Right forelimb (tissue), 1 donor: ENCODE measurements around the gene SCAF4.

Source experiments
- DNase-seq: peaks from one replicate; pipeline ENCODE4 v3.0.0-alpha.2; 2018

Gene SCAF4

DNA sequence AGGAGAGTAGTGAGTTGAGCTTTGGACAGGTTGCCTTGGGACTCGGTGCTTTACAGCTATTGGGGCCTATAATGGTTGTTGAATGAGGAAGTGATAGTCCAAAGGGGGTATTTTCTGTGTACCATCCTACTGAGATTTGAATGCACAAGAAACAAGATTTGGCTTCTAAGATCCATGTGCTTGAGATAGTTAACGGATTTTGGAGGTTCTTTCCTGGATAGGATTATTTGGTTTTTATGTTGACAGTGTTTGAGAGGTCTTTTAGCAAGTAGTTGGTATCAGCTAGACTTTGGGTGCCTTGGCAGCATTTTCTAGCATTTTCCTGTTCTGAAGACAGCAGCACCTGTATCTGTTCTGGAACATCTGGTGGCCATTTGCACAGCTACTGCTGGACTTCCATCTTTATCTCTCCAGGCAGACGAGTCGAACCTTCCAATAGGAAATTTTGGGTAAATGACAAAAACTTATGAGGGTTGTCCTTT, 3.6 kb upstream of the SCAF4 start:
- no peak for DNase-seq

DNA sequence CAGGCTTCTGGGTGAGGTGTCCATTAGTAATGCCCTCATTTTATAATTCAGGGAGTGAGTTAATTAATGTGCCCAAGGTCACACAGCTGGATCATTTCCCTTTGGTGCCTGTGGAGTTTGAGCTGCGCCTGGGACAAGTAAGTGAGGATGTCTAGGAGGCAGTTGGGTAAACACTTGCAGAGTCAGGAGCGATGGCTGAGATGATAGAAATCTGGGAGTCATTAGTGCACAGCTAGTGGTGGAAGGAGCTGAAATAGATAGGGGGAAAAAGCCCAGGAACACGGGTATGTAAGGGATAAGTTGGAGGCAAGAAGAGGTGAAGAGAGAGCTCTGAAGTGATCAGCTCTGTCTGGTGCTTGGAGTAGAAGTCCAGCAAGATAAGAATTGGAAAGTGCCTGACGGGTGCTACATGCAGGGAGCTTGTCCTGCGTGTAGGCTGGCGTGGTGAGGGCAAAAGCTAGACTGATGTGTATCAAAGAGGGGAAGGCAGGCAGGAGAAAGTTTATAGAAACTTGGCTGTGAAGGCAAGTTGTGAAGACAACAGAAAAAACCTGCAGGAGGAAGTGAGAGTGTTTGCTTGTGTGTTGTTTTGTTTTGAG, 1.7 kb upstream of the SCAF4 start:
- DNase-seq = no peak

- peak; percentile 48 for DNase-seq
These were observed 956 bp upstream of the SCAF4 start for GRCh38 chr21:31732597-31733550.

DNA sequence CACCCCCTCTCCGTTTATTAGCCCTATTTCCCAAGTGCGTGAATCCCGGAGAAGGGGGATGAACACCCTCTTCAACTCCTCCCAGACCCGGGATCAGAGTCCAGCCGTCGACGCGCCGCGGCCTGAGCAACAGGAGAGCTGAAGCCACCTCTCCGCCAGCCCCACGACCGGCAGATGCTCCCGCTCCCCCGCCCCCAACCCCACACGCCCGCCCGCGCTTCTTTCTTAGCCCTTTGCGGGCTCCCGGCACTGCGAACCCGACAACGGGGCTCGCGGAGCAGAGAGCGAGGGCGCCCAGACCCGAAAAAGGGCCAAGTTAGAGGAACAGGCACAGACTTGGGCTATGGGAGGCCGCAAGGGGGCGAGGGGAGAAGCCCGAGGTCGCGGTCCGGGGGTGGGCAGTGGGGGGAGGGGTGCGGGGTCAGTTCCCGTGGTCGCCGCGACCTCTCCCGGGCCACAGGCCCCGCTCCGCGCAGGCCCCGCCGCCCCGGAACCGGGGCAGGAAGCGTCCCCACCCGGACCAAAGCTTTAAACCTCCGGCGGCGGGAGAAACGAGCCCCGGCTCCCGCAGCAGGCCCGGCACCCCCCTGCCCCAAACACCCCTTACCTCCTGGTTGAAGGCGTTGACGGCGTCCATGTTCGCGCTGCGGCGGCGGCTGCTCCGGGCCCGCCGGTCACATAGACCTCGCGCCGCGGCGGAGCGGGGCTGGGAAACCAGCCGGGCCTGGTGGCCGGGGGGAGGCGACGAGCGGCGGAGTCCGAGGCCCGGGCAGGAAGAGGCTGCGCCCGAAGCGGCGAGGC, 662 bp downstream of the SCAF4 start:
- DNase-seq = peak; percentile 75

DNA sequence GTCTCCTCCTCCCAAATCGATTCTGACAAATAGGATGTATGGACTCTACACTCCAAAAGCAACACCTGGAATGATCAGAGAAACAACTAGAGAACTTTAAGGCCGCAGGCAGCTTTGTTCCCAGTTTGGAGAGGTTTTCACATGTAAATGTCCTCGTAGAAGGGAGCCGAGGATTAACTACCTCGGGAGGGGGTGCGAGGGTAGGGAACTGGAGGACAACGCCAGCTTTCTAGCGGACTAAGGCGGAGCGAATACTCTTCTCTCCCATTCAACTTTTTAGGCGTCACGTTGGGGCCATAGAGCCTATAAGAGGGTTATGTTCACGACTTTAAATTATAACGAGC, 1.2 kb downstream of the SCAF4 start:
- DNase-seq = no peak

- no peak for DNase-seq
These were observed 2.1 kb downstream of the SCAF4 start for GRCh38 chr21:31729622-31730343.

- DNase-seq = no peak
These were observed 3.0 kb downstream of the SCAF4 start for GRCh38 chr21:31728952-31729351.

- no peak for DNase-seq
These were observed 3.7 kb downstream of the SCAF4 start for GRCh38 chr21:31728191-31728590.

DNA sequence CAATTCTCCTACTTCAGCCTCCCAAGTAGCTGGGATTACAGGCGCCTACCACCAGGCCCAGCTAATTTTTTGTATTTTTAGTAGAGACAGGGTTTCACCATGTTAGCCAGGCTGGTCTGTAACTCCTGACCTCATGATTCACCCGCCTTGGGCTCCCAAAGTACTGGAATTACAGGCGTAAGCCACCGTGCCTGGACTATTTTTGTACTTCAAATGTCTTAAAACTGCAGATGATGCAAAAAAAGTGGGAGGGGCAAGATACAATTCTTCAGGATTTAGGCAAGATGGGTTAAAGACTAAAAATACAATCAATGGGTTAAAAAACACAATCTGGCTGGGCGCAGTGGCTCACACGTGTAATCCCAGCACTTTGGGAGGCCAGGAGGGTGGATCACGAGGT, 4.7 kb downstream of the SCAF4 start:
- no peak for DNase-seq

GRCh38 chr21:31726407-31726806, 5.5 kb downstream of the SCAF4 start:
- no peak for DNase-seq

GRCh38 chr21:31725202-31725839, 6.6 kb downstream of the SCAF4 start:
- no peak for DNase-seq

DNA sequence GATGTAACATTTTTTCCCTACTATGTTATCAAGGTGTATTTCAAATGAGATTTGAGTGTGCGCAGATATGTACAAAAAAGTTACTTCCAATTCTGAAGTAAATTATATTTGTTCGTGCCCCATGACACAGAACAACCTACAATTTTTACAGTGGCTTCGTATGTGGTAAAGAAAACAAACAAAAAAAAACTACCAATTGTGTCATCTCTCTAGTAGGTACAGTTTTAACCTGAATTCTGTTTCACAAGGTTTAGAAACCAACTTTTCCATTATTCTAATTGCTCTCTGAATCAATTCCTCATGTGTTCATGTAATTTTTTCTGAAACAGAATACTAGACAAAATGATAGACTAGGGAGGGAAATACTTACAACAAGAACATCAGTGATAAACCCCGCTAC, 7.4 kb downstream of the SCAF4 start:
- DNase-seq = no peak

- no peak for DNase-seq
These were observed 10.5 kb downstream of the SCAF4 start for GRCh38 chr21:31721381-31721780.

DNA sequence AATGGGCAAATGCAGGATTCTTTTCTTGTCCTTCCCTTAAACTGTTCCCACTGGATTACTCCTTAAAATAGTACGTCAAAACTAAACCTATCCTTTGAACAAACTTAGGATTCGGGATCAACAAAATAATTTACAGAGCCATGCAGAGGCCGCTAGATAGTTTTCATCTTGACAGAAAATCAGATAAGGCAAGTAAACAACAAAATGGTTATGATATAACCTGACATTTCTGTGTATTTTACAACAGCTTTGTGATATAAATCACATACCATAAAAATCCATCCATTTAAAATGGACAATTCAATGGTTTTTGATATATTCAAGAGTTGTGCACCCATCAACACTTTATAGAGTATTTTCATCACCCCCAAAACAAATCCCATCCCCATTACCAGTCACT, 11.2 kb downstream of the SCAF4 start:
- no peak for DNase-seq

DNA sequence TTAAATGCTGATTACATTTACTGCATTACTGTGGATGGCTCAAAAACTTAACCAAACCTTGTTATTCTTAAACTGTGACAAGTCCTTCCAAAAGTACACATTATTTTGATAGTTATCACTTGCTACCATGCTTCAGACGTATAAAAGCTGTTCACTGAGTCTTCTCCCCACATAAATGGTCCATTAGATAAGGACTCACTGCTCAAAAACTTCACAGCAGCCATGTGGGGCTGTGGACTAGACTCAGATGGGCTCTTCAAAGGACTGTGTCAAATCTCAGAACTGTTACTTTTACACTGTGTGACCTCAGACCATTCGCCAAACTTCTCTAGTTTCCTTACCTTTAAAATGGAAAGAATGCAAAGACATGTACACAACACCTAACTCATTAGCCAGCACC, 11.6 kb downstream of the SCAF4 start:
- no peak for DNase-seq

DNA sequence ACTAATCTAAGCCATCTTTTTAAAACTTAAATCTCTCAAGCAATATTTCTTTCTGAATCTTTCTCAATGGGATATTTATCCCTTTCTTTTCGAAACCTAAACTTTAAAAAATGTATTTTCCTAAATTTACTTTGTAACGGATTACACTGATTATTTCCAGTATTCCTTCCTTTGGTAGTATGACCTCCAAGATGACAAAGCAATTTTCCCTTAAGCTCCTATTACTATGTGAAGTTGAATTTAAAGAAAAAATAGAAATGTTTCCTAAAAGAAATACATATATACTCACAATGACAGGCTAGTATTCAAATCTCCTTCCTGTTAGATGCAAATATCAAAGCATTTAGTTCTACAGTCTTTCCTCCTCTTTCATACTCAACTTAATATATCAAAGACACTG, 15.8 kb downstream of the SCAF4 start:
- no peak for DNase-seq

DNA sequence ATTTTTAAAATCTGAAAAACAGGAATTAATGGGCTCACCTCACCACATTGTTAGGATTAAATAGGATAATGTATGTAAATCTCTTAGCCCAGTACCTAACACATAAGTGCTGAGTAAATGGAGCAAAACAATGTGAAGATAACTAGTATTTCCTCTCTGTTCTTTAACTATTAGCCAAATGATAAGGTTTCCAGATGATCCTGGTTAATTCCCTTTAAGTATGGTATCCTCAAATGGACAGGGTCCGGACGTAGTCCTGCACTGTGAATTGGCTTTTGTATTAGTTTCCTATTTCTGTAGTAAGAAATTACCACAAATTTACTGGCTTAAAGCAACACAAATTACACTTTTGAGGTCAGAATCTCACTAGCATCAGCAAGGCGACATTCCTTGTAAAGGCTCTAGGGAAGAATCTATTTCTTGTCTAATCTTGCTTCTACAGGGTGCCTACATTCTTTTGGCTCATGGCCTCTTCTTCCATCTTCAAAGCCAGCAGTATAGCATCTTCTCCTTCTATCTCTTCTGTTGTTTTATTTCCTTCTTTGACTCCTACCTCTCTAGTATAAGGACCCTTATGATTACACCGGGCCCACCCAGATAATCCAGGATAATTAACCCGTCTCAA, 17.1 kb downstream of the SCAF4 start:
- no peak for DNase-seq

DNA sequence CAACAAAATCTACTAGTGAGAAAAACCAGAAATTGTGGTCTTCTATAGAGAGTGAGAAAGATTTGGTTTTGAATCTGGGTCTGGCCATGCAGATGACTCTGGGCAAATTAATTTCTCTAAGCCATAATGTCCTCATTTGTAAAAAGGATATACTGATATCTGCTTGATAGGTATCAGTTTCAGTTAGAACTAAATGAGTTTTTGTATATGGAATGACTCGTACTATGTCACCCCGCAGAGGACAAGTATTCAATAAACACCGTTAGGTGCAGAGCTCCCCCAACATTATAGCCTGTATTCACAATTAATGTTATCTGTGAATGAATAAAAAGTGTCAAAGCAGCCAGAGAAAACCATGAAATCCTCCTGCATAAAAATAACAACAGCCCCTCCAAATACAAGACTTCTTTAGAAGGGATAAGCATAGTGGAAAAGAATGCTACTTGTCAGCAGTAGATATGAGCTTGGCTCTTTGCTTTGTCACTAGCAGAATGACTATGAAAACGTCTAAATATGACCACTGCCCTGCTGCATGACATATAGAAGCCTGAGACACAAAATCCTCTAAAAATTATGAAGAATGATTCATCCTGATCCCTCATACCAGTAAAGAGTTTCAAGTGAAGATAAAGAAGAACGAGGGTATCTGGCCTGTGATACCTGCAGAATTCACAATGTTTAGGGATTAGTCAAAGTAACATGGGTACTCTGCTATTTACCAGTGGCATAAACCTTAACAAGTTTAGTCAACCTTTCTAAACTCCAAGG, 17.8 kb downstream of the SCAF4 start:
- no peak for DNase-seq

- DNase-seq = no peak
These were observed 18.8 kb downstream of the SCAF4 start for GRCh38 chr21:31713115-31713514.

GRCh38 chr21:31711745-31712285, 20.1 kb downstream of the SCAF4 start:
- no peak for DNase-seq

- DNase-seq = no peak
These were observed 20.6 kb downstream of the SCAF4 start for GRCh38 chr21:31711326-31711725.
